ENCODE measurements around the gene CHRNB4. TPM values are rescaled to one million over a fixed set of nuclear protein-coding genes. Genes with fewer than 3 reads are reported as not detected.

Gene CHRNB4
- polyA plus RNA-seq, 2 of the 4 experiments (the other 2 are of a cell fraction) = 0.53 to 3.2 TPM

GRCh38 chr15:78624651-78625590 is 16.1 kb downstream of the CHRNB4 start (continued):
- TF ChIP-seq, protein P1, sequence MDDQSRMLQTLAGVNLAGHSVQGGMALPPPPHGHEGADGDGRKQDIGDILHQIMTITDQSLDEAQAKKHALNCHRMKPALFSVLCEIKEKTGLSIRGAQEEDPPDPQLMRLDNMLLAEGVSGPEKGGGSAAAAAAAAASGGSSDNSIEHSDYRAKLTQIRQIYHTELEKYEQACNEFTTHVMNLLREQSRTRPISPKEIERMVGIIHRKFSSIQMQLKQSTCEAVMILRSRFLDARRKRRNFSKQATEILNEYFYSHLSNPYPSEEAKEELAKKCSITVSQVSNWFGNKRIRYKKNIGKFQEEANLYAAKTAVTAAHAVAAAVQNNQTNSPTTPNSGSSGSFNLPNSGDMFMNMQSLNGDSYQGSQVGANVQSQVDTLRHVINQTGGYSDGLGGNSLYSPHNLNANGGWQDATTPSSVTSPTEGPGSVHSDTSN (IDR thresholded peaks at IDR 0.05) = no peak
- no peak for TF ChIP-seq TP53 (CRISPR knock-in tag; IDR thresholded peaks at IDR 0.05)
- TF ChIP-seq, protein P2, sequence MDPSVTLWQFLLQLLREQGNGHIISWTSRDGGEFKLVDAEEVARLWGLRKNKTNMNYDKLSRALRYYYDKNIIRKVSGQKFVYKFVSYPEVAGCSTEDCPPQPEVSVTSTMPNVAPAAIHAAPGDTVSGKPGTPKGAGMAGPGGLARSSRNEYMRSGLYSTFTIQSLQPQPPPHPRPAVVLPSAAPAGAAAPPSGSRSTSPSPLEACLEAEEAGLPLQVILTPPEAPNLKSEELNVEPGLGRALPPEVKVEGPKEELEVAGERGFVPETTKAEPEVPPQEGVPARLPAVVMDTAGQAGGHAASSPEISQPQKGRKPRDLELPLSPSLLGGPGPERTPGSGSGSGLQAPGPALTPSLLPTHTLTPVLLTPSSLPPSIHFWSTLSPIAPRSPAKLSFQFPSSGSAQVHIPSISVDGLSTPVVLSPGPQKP (IDR thresholded peaks at IDR 0.05; ENCODE audit: low read depth, low read length) = no peak
- TF ChIP-seq CBX2 (IDR thresholded peaks at IDR 0.05; ENCODE audit: borderline replicate concordance, low read depth) = no peak
- TF ChIP-seq, protein P3, sequence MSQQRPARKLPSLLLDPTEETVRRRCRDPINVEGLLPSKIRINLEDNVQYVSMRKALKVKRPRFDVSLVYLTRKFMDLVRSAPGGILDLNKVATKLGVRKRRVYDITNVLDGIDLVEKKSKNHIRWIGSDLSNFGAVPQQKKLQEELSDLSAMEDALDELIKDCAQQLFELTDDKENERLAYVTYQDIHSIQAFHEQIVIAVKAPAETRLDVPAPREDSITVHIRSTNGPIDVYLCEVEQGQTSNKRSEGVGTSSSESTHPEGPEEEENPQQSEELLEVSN (IDR thresholded peaks at IDR 0.05; ENCODE audit: borderline replicate concordance, low read depth) = no peak
- no peak for TF ChIP-seq FOSL2 (IDR thresholded peaks at IDR 0.05)
- TF ChIP-seq FOSL2 (CRISPR knock-in tag; IDR thresholded peaks at IDR 0.05) = no peak
- TF ChIP-seq ATOH8 (CRISPR knock-in tag; IDR thresholded peaks at IDR 0.05; ENCODE audit: low read depth) = no peak
- TF ChIP-seq EP300 (IDR thresholded peaks at IDR 0.05) = no peak
- no peak for TF ChIP-seq REST (IDR thresholded peaks at IDR 0.05)

DNA sequence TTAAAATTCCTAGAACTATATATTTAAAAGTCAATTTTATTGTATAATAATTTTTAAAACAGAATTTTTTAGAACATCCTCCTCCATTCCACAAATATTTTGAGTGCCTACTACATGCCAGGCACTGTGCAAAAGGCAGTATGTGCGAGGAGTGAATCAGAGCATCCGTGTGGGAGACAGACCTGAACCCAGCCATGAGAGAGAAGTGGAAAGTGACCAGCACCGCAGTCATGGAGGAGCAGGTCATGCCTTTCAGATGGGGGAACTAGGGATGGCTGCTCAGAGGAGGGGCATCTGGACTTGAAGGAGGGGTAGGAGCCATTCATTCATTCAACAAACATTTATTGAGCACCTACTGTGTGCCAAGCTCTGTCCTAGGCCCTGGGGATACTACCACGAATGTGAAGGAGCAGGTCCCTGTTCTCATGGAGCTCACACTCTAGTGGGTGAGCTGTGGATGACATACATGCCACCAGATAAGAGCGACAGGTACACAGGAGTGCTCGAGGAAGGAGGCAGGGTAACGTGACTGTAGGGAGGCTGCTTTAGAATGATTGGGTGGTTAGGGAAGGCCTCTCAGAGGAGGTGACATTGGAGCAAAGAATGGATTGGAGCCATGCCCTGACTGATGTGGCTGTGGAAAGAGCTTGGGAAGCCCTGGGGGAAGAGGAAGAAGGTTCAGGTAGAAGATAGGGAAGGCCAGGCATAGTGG is 17.1 kb downstream of the CHRNB4 start:
- CTCF ChIA-PET = interaction anchor here (1.2 to 19.2 kb wide), 5 partner anchors 12 to 127 kb away, joined by 3 to 256 read pairs (median 15); partner anchors contain the start of gene CHRNB4
- no peak overlapping the region for H3K27ac ChIP-seq
- FAIRE-seq = no peak
- no peaks in the 10 kb centered on the region for H3K9me3 ChIP-seq
- no peak for DNase-seq (ENCODE audit: low read depth in 1 of 2, low spot score in 1 of 2)
- H3K4me3 ChIP-seq = no peak overlapping the region
- 69% methylated on average over 7 of the region's 7 CpGs for WGBS (ENCODE audit: missing lambda C conversion rate)
- TF ChIP-seq HDAC2 (IDR thresholded peaks at IDR 0.05) = no peak
- no peak for TF ChIP-seq SREBF2 (IDR thresholded peaks at IDR 0.05)
- no peak for TF ChIP-seq HOXA7 (CRISPR knock-in tag; IDR thresholded peaks at IDR 0.05)
- TF ChIP-seq KDM5A (IDR thresholded peaks at IDR 0.05) = no peak
- TF ChIP-seq PHF8 (IDR thresholded peaks at IDR 0.05; ENCODE audit: borderline replicate concordance, low read depth) = no peak
- TF ChIP-seq ATOH8 (CRISPR knock-in tag; IDR thresholded peaks at IDR 0.05; ENCODE audit: low read depth) = no peak
- no peak for TF ChIP-seq EHMT2 (IDR thresholded peaks at IDR 0.05; ENCODE audit: low read depth)
- no peak for TF ChIP-seq HEYL (CRISPR knock-in tag; IDR thresholded peaks at IDR 0.05)
- TF ChIP-seq CHD4 (IDR thresholded peaks at IDR 0.05; ENCODE audit: borderline replicate concordance) = no peak
- TF ChIP-seq FOSL2 (IDR thresholded peaks at IDR 0.05) = no peak
- TF ChIP-seq FOSL2 (CRISPR knock-in tag; IDR thresholded peaks at IDR 0.05) = no peak
- no peak for TF ChIP-seq NFE2L2 (conservative IDR thresholded peaks at IDR 0.05; ENCODE audit: low read length)
- TF ChIP-seq TP53 (CRISPR knock-in tag; IDR thresholded peaks at IDR 0.05) = no peak
- no peak for TF ChIP-seq ZC3H11A (IDR thresholded peaks at IDR 0.05)
- no peak for TF ChIP-seq JUN (IDR thresholded peaks at IDR 0.05)
- POLR2A ChIA-PET = no interaction called here
- H3K4me1 ChIP-seq = peaks cover 10% of the 10 kb centered on the region; the same call in 1 of the 3 replicates
- no peak for ATAC-seq
- H3K4me2 ChIP-seq = no peak overlapping the region
